ENCODE data around the gene FANCC.

Gene FANCC

GRCh38 chr9:95317119-95317892 lies at the start of gene FANCC:
Gene FANCC, minus strand, starts transcription at chr9:95317709. Its CDS starts 68,418 bp downstream, at chr9:95249291.
- DNase-seq (ENCODE audit: low read depth) = peak; percentile 73

GRCh38 chr9:95366731-95367325 lies 49.3 kb upstream of the FANCC start:
- DNase-seq (ENCODE audit: low read depth) = peak; percentile 6
- H3K4me3 ChIP-seq (ENCODE audit: low read depth, low read length) = no peak overlapping the region

More at GRCh38 chr9:95317119-95317892, at the start of gene FANCC:
- H3K4me3 ChIP-seq (ENCODE audit: low read depth, low read length) = peak within 1 kb of the TSS; percentile 89

GRCh38 chr9:95365766-95366165 lies 48.3 kb upstream of the FANCC start:
- no peak overlapping the region for H3K4me3 ChIP-seq (ENCODE audit: low read depth, low read length)
- DNase-seq (ENCODE audit: low read depth) = no peak

- no peak overlapping the region for H3K4me3 ChIP-seq (ENCODE audit: low read depth, low read length)
- peak; percentile 7 for DNase-seq (ENCODE audit: low read depth)
These were observed 45.7 kb upstream of the FANCC start for GRCh38 chr9:95363051-95363841.

- H3K4me3 ChIP-seq (ENCODE audit: low read depth, low read length) = no peak overlapping the region
- no peak for DNase-seq (ENCODE audit: low read depth)
These were observed 43.4 kb upstream of the FANCC start for GRCh38 chr9:95360866-95361265.

GRCh38 chr9:95357316-95357715 lies 39.8 kb upstream of the FANCC start:
- H3K4me3 ChIP-seq (ENCODE audit: low read depth, low read length) = no peak overlapping the region
- DNase-seq (ENCODE audit: low read depth) = no peak

GRCh38 chr9:95355500-95355899 lies 38.0 kb upstream of the FANCC start:
- DNase-seq (ENCODE audit: low read depth) = no peak

GRCh38 chr9:95351051-95351450 lies 33.5 kb upstream of the FANCC start:
- no peak overlapping the region for H3K4me3 ChIP-seq (ENCODE audit: low read depth, low read length)
- no peak for DNase-seq (ENCODE audit: low read depth)

More at GRCh38 chr9:95355500-95355899, 38.0 kb upstream of the FANCC start:
- no peak overlapping the region for H3K4me3 ChIP-seq (ENCODE audit: low read depth, low read length)

- H3K4me3 ChIP-seq (ENCODE audit: low read depth, low read length) = no peak overlapping the region
- no peak for DNase-seq (ENCODE audit: low read depth)
These were observed 32.8 kb upstream of the FANCC start for GRCh38 chr9:95350266-95350665.

GRCh38 chr9:95349091-95350038 lies 31.9 kb upstream of the FANCC start:
- H3K4me3 ChIP-seq (ENCODE audit: low read depth, low read length) = peak overlapping the region; percentile 38

GRCh38 chr9:95346021-95346420 lies 28.5 kb upstream of the FANCC start:
- no peak overlapping the region for H3K4me3 ChIP-seq (ENCODE audit: low read depth, low read length)
- no peak for DNase-seq (ENCODE audit: low read depth)

More at GRCh38 chr9:95349091-95350038, 31.9 kb upstream of the FANCC start:
- no peak for DNase-seq (ENCODE audit: low read depth)

- no peak overlapping the region for H3K4me3 ChIP-seq (ENCODE audit: low read depth, low read length)
- no peak for DNase-seq (ENCODE audit: low read depth)
These were observed 27.3 kb upstream of the FANCC start for GRCh38 chr9:95344735-95345325.

- H3K4me3 ChIP-seq (ENCODE audit: low read depth, low read length) = no peak overlapping the region
- DNase-seq (ENCODE audit: low read depth) = no peak
These were observed 26.3 kb upstream of the FANCC start for GRCh38 chr9:95343725-95344287.

- H3K4me3 ChIP-seq (ENCODE audit: low read depth, low read length) = no peak overlapping the region
These were observed 25.1 kb upstream of the FANCC start for GRCh38 chr9:95342571-95342970.

GRCh38 chr9:95341293-95341962 lies 23.9 kb upstream of the FANCC start:
- H3K4me3 ChIP-seq (ENCODE audit: low read depth, low read length) = no peak overlapping the region
- peak; percentile 3 for DNase-seq (ENCODE audit: low read depth)

More at GRCh38 chr9:95342571-95342970, 25.1 kb upstream of the FANCC start:
- DNase-seq (ENCODE audit: low read depth) = no peak

- DNase-seq (ENCODE audit: low read depth) = no peak
These were observed 20.7 kb upstream of the FANCC start for GRCh38 chr9:95338243-95338642.

GRCh38 chr9:95336281-95336680 lies 18.8 kb upstream of the FANCC start:
- no peak for DNase-seq (ENCODE audit: low read depth)
- no peak overlapping the region for H3K4me3 ChIP-seq (ENCODE audit: low read depth, low read length)

More at GRCh38 chr9:95338243-95338642, 20.7 kb upstream of the FANCC start:
- H3K4me3 ChIP-seq (ENCODE audit: low read depth, low read length) = no peak overlapping the region

GRCh38 chr9:95333426-95333825 lies 15.9 kb upstream of the FANCC start:
- DNase-seq (ENCODE audit: low read depth) = no peak
- no peak overlapping the region for H3K4me3 ChIP-seq (ENCODE audit: low read depth, low read length)
